GM23338 (cell line): Measurements from ENCODE around the gene NKD1. TPM values are rescaled to one million over a fixed set of nuclear protein-coding genes. Genes with fewer than 3 reads are reported as not detected.

ENCODE experiments used
- ATAC-seq: fragments of 200-7000 bp; cut with Tn5 transposase; 3 replicates; pipeline ENCODE4 v1.9.1; 2020
- DNase-seq: peaks from one replicate; pipeline ENCODE4 v3.0.0-alpha.2; 2015; ENCODE audit warnings: low spot score
- H2AFZ ChIP-seq: fragments of 200-600 bp; sonication (generic); 2 replicates; pipeline ENCODE4 v1.8.0; 2016; ENCODE audit warnings: antibody characterized with exemption, mild to moderate bottlenecking, moderate library complexity
- H3F3A ChIP-seq: fragments of 200-600 bp; sonication (generic); replicated peaks from 2 replicates; pipeline ENCODE4 v1.8.0; 2017; ENCODE audit warnings: antibody characterized with exemption, mixed run types, low read depth
- H3K27ac ChIP-seq: fragments of 200-600 bp; sonication (generic); 2 replicates; pipeline ENCODE4 v1.6.1; 2016; ENCODE audit warnings: low read depth
- H3K27me3 ChIP-seq: fragments of 200-600 bp; sonication (generic); 2 replicates; pipeline ENCODE4 v1.8.0; 2016; ENCODE audit warnings: mild to moderate bottlenecking, mixed run types, moderate library complexity; ENCODE audit not compliant: insufficient read depth
- H3K36me3 ChIP-seq: fragments of 200-600 bp; sonication (generic); 2 replicates; pipeline ENCODE4 v1.8.0; 2016; ENCODE audit warnings: mild to moderate bottlenecking; ENCODE audit not compliant: insufficient read depth
- H3K4me1 ChIP-seq: fragments of 200-600 bp; sonication (generic); 2 replicates; pipeline ENCODE4 v1.8.0; 2016; ENCODE audit warnings: mild to moderate bottlenecking, moderate library complexity; ENCODE audit not compliant: insufficient read depth
- H3K4me2 ChIP-seq: fragments of 200-600 bp; sonication (generic); 2 replicates; pipeline ENCODE4 v1.7.1; 2017; ENCODE audit warnings: mixed run types
- H3K4me3 ChIP-seq: fragments of 200-600 bp; sonication (generic); 2 replicates; pipeline ENCODE4 v1.6.1; 2016; ENCODE audit warnings: mixed run types
- H3K79me2 ChIP-seq: fragments of 200-600 bp; sonication (generic); replicated peaks from 2 replicates; pipeline ENCODE4 v1.8.0; 2017; ENCODE audit warnings: mild to moderate bottlenecking; ENCODE audit not compliant: insufficient read depth
- H3K9me2 ChIP-seq: fragments of 200-600 bp; sonication (generic); 2 replicates; pipeline ENCODE4 v1.8.0; 2017; ENCODE audit not compliant: insufficient read depth
- H4K20me1 ChIP-seq: fragments of 200-600 bp; sonication (generic); replicated peaks from 2 replicates; pipeline ENCODE4 v1.8.0; 2017; ENCODE audit warnings: mild to moderate bottlenecking; ENCODE audit not compliant: insufficient read depth
- H3K27ac Mint-ChIP-seq: 2 replicates; pipeline ENCODE4 v1.8.0; 2020; ENCODE audit warnings: inconsistent platforms, mild to moderate bottlenecking, moderate library complexity, mixed read lengths
- H3K27me3 Mint-ChIP-seq: 3 replicates; pipeline ENCODE4 v1.8.0; 2022; ENCODE audit warnings: low read depth, mild to moderate bottlenecking, moderate library complexity, mixed read lengths, inconsistent platforms; ENCODE audit not compliant: insufficient read depth, poor library complexity
- H3K36me3 Mint-ChIP-seq: 3 replicates; pipeline ENCODE4 v1.8.0; 2021; ENCODE audit warnings: low read depth, mild to moderate bottlenecking, inconsistent platforms, moderate library complexity, mixed read lengths
- H3K4me1 Mint-ChIP-seq: 3 replicates; pipeline ENCODE4 v1.8.0; 2020; ENCODE audit warnings: mild to moderate bottlenecking, inconsistent platforms, mixed read lengths
- H3K4me3 Mint-ChIP-seq: 3 replicates; pipeline ENCODE4 v1.8.0; 2021; ENCODE audit warnings: moderate library complexity, mild to moderate bottlenecking, inconsistent platforms, mixed read lengths
- H3K9me3 Mint-ChIP-seq: 3 replicates; pipeline ENCODE4 v1.8.0; 2020; ENCODE audit warnings: moderate library complexity, mild to moderate bottlenecking, inconsistent platforms, mixed read lengths
- CREB1 ChIP-seq: fragments of 250-450 bp; sonication (Bioruptor Pico); IDR thresholded peaks from 2 replicates; pipeline ENCODE4 v1.5.0; 2020; ENCODE audit warnings: low read depth, mild to moderate bottlenecking, moderate library complexity
- CTCF ChIP-seq, 2 experiments: fragments of 200-600 bp in 1 of 2; sonication (generic) in 1 of 2; conservative IDR thresholded peaks; 2 replicates each; pipeline versions ENCODE4 v1.5.1 to v1.6.1; 2016 to 2017; ENCODE audit warnings: antibody characterized with exemption in 2 of 2, low read depth in 2 of 2, mild to moderate bottlenecking in 2 of 2, moderate library complexity in 1 of 2
- ETS1 ChIP-seq: IDR thresholded peaks from 2 replicates; pipeline ENCODE4 v1.6.1; 2016; ENCODE audit warnings: antibody characterized with exemption
- EZH2 ChIP-seq: fragments of 200-600 bp; sonication (generic); IDR thresholded peaks from one replicate; pipeline ENCODE4 v1.8.0; 2017; ENCODE audit warnings: antibody characterized with exemption, mild to moderate bottlenecking, low read depth; ENCODE audit not compliant: unreplicated experiment
- EZH2phosphoT487 ChIP-seq: fragments of 200-600 bp; sonication (generic); IDR thresholded peaks from one replicate; pipeline ENCODE4 v1.8.1; 2018; ENCODE audit warnings: antibody characterized with exemption; ENCODE audit not compliant: unreplicated experiment
- JUNB ChIP-seq: IDR thresholded peaks from one replicate; pipeline ENCODE4 v1.6.1; 2016; ENCODE audit warnings: antibody characterized with exemption; ENCODE audit not compliant: unreplicated experiment
- NANOG ChIP-seq: IDR thresholded peaks from 2 replicates; pipeline ENCODE4 v1.6.1; 2016; ENCODE audit warnings: antibody characterized with exemption, borderline replicate concordance
- POLR2AphosphoS5 ChIP-seq: IDR thresholded peaks from 2 replicates; pipeline ENCODE4 v1.6.1; 2016; ENCODE audit warnings: antibody characterized with exemption, low read depth
- REST ChIP-seq: IDR thresholded peaks from one replicate; pipeline ENCODE4 v1.6.1; 2018; ENCODE audit warnings: antibody characterized with exemption; ENCODE audit not compliant: unreplicated experiment
- STAT1 ChIP-seq: IDR thresholded peaks from one replicate; pipeline ENCODE4 v1.6.1; 2016; ENCODE audit warnings: antibody characterized with exemption; ENCODE audit not compliant: unreplicated experiment
- ZNF114 ChIP-seq: fragments of 250-450 bp; sonication (Bioruptor Pico); IDR thresholded peaks from 2 replicates; pipeline ENCODE4 v1.5.0; 2020; ENCODE audit warnings: mild to moderate bottlenecking, moderate library complexity
- polyA plus RNA-seq: library from polyadenylated mRNA; unstranded; fragments of >200 nt; fragmentation: Nextera tagmentation; extraction: Ambion mirVana; gene quantifications from 2 replicates; pipeline ENCODE4 v1.2.1, GENCODE V29; 2016
- total RNA-seq: library from RNA; depleted of rRNA; stranded (reverse); fragments of >200 nt; shearing (Covaris generic); gene quantifications from 2 replicates; pipeline ENCODE4 v1.2.3, GENCODE V29; 2014

The NKD1 gene
- total and polyA plus RNA-seq, 2 experiments from 2014 or later = 2.1 to 2.3 TPM

GRCh38 chr16:50677351-50677750, 129.2 kb downstream of the NKD1 start:
- no peak overlapping the region for H3K4me3 ChIP-seq

GRCh38 chr16:50678531-50678930, 130.3 kb downstream of the NKD1 start:
- H3K4me3 ChIP-seq = no peak overlapping the region
- H3K9me2 ChIP-seq = no peaks in the 10 kb centered on the region
- H2AFZ ChIP-seq = no peak overlapping the region
- Mint-ChIP-seq H3K4me1 (no peaks in the 10 kb centered on the region; the same call in 2 of the 3 replicates), H3K9me3 (peaks cover 3% of the 10 kb centered on the region; the same call in 1 of the 3 replicates), H3K4me3 (no peak overlapping the region), H3K27ac (no peak overlapping the region), H3K27me3 (peaks cover 6% of the 10 kb centered on the region), H3K36me3 (peaks cover 3% of the 10 kb centered on the region; the same call in 1 of the 3 replicates)
- no peak for TF ChIP-seq ZNF114 (CRISPR knock-in tag)
- no peak for TF ChIP-seq EZH2phosphoT487
- TF ChIP-seq POLR2AphosphoS5 = no peak
- TF ChIP-seq NANOG = no peak
- TF ChIP-seq ETS1 = no peak
- no peak for TF ChIP-seq REST
- TF ChIP-seq CREB1 (CRISPR knock-in tag) = no peak
- no peak for TF ChIP-seq JUNB
- DNase-seq (no peak), ATAC-seq (no peak)
- H3K27ac ChIP-seq = no peak overlapping the region
- no peaks in the 10 kb centered on the region for H3K36me3 ChIP-seq
- no peaks in the 10 kb centered on the region for H3K4me1 ChIP-seq
- H3K27me3 ChIP-seq = no peaks in the 10 kb centered on the region
- no peaks in the 10 kb centered on the region for H4K20me1 ChIP-seq
- H3K79me2 ChIP-seq = no peaks in the 10 kb centered on the region
- no peaks in the 10 kb centered on the region for H3F3A ChIP-seq
- H3K4me2 ChIP-seq = no peak overlapping the region

More at GRCh38 chr16:50677351-50677750, 129.2 kb downstream of the NKD1 start:
- DNase-seq (peak; percentile 44), ATAC-seq (peak; percentile 64)
- no peak overlapping the region for H3K4me2 ChIP-seq
- Mint-ChIP-seq H3K4me1 (no peaks in the 10 kb centered on the region; the same call in 2 of the 3 replicates), H3K4me3 (no peak overlapping the region), H3K27me3 (peaks cover 6% of the 10 kb centered on the region), H3K36me3 (peaks cover 10% of the 10 kb centered on the region; the same call in 2 of the 3 replicates), H3K27ac (no peak overlapping the region), H3K9me3 (peaks cover 13% of the 10 kb centered on the region)
- no peaks in the 10 kb centered on the region for H3K9me2 ChIP-seq
- peaks cover 5% of the 10 kb centered on the region; the same call in 1 of the 2 replicates for H3K27me3 ChIP-seq
- H3K4me1 ChIP-seq = no peaks in the 10 kb centered on the region
- no peaks in the 10 kb centered on the region for H3F3A ChIP-seq
- H4K20me1 ChIP-seq = no peaks in the 10 kb centered on the region
- no peaks in the 10 kb centered on the region for H3K36me3 ChIP-seq
- no peak overlapping the region for H2AFZ ChIP-seq
- no peak overlapping the region for H3K27ac ChIP-seq
- TF ChIP-seq STAT1 (no peak), EZH2 (no peak), CTCF (conservative IDR thresholded peaks at IDR 0.05; ENCODE audit: low read depth in 2 of 2) (peak; percentile 65 to 67)
- no peaks in the 10 kb centered on the region for H3K79me2 ChIP-seq
